ENCODE results near the gene BCAS3.

BCAS3 gene

DNA sequence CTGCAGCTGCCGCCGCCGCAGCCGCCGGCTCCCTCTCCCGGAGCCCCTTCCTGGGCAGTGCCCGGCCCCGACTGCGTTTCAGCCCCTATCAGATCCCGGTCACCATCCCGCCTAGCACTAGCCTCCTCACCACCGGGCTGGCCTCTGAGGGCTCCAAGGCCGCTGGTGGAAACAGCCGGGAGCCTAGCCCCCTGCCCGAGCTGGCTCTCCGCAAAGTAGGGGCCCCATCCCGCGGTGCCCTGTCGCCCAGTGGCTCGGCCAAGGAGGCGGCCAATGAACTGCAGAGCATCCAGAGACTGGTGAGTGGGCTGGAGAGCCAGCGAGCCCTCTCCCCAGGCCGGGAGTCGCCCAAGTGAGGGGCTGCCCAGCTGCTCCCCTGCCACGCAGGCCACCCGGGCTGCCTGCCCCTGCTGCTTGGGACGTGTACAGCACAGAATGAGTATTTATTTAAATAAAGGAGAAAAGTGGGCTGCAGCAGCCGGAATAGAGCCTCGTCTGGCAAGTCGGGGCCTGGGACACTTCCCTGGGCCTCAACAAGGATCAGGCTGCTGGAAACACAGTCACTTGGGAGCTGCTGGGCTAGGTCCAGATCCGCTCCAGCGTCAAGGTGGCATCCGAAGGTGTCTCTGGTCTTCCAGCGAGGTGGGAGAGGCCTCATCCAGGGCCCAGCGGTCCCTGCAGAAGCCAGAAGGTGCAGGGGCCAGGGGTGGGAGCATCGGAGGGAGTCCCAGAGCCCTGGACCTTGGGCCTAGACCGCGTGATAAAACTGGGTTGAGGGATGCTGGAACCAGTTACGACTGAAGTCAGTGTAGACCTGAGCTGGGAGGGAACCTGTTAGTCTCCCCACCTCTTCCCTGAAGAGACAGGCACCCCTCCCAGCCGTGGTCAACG, 730.7 kb downstream of the BCAS3 start:
- no peak for DNase-seq (ENCODE audit: low read depth in 2 of 2)

DNA sequence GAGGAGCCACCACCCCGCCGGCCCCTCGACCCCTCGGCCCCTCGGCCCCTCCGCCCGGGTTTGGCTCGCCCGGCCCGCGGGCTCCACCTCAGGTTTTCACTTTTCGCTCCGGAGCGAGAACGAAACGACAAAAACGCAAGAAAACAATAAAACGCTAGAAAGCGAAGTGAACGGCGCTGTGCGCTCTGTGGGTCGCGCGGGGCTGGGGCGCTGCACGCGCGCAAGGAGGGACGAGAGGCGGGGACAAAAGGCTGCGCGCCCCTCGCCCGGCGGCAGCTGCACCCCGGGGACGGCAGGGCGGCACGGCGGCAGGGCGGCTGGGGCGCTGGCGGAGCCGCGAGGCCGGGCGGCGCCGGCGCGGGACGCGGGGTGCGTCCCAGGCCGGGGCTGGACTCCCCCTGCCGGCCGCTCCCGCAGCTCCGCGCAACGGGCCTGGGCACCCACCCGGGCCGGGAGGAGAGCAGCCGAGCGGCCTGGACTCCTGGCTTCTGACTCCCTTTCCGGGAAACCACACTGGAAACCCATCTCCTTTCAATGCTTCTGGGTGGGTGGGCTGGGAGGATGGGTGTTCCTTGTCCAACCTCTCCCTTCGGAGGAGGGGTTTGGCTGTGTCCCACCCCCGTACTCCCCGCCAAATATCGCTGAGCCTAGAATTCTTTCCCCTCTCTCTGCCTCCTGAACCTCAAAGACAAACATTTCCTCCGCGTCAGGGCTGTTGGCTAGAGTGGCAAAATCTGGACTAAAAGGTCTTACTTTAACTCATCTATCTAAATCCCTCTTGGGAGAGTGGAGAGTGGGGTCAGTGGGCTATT, 731.9 kb downstream of the BCAS3 start:
- DNase-seq (ENCODE audit: low read depth in 2 of 2) = no peak

DNA sequence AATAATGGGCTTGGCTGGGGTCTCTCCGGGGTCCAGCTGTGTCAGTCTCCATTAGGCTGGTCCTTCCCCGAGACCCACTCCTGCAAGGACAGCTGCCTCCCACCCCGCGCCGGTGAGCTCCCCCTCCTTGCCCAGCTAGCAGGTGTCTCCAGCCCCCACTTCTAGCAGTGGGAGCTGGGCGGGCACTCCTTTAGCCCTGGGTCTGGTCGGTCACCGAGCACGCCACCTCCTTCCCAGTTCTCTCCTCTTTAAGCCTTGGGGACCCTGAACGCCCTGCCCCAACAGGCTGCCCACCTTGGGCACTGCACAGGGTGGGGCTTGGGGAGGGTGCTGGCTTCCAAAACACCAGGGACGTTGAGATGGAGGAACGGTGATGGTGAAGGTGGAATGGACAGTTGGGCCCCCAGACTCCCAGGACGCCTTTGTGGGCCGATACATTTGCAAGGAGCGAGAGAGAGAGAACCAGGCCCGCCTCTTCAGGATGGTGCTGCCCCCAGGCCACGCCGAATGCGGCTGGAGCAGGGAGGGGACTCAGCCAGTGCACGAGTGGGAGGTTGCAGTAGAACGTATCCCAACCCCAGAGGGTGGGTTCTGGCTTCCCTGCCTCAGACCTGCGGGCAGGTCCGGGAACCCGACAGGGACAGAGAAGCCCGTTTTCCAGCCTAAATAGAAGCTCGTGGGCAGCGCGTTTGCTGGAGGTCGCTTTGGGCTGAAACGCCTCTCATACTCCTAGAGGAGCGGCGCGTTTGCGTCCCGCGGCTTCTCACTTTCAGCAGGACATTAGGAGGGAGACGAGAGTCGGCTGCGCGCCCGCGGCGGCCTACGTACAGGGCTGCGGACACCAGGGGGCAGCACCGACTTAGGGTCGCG, 732.7 kb downstream of the BCAS3 start:
- peak; percentile 69 to 70 for DNase-seq (ENCODE audit: low read depth in 2 of 2)

DNA sequence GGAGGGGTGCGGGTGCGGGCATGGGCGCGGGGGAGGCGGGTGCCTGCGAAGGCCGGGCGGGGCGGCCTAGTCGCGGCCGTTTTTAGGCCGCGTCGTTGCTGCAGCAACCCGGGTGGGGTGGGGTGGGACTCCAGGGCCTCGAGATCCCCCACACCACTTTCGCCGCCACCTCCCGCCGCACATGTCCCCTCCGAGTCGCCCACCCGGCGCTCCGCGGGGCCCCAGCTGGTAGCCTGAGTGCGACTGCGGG, 733.3 kb downstream of the BCAS3 start:
- DNase-seq (ENCODE audit: low read depth in 2 of 2) = no peak

DNA sequence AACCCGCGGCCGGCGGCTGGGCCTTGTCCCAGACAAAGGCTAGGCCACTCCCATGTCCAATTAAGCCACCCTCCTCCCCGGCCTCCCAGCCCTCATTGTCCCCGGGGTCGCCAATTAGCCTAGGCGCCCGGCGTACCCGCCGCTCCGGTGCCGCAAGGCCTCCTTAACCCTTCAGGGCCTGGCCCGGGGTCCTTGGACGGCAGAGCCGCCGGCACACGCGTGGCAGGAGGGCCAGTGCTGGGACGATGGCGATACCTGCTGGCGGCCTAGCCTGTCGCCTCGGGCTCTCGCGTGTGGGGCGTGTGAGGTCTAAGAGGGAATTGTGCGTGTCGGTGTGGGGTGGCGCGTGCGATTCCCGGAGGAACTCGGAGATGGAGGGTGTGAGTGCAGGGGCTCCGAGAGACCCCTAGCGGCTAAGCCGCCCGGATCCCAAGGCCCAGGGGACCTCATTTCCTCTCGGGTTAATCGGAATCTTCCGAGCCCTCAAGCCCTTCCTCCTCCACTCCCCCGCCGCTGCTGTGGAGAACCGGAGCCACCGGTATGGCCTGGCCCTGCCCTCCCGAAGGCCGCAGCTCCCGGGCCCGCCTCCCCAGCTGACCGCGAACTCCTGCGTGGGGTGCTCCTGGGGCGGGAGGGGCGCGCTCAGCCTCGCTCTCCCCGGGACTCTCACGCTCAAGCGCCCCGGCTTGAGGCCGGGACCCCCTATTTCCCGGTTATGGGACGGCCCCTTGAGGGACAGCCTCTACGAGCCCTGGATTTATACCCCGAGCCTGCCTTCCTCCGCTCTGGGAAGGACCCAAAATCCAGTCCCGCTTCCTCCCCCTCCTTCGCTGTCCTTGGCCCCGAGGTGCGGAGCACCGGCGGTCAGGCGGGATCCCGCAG, 733.9 kb downstream of the BCAS3 start:
- no peak for DNase-seq (ENCODE audit: low read depth in 2 of 2)

DNA sequence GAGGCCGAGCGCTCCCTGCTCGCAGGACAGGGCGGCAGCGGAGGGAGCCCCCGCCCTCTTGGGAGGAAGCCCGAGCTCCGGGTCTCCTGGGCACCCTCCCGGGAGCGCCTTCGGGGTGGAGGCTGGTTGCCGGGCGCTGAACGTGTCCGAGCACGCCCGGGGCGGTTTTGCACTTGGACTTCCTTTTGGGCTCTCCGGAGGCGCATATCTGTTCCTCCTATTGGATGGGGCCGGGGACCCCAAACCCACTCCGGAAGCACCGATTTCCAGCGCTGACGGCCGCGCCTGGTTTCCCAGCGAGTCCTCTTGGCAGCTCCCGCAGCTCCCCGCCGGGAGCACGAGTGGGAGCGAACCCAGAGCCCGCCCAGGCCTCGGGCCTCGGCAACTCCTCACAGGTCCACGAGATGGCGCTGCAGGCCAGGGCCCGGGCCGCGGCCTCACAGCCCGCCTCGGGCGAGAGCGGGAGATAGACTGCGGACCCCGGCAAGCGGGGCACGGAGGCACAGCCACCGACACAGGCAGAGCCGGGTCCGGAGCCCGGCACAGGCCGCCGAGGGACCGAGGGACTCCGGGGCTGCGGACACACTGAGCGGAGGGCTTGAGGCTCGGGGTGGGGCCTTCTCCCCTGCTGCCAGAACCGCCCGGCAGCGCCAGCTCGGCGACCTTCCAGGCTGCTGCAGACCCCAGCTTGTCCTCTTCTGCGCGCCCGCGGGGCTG, 734.6 kb downstream of the BCAS3 start:
- peak; percentile 71 to 76 for DNase-seq (ENCODE audit: low read depth in 2 of 2)

DNA sequence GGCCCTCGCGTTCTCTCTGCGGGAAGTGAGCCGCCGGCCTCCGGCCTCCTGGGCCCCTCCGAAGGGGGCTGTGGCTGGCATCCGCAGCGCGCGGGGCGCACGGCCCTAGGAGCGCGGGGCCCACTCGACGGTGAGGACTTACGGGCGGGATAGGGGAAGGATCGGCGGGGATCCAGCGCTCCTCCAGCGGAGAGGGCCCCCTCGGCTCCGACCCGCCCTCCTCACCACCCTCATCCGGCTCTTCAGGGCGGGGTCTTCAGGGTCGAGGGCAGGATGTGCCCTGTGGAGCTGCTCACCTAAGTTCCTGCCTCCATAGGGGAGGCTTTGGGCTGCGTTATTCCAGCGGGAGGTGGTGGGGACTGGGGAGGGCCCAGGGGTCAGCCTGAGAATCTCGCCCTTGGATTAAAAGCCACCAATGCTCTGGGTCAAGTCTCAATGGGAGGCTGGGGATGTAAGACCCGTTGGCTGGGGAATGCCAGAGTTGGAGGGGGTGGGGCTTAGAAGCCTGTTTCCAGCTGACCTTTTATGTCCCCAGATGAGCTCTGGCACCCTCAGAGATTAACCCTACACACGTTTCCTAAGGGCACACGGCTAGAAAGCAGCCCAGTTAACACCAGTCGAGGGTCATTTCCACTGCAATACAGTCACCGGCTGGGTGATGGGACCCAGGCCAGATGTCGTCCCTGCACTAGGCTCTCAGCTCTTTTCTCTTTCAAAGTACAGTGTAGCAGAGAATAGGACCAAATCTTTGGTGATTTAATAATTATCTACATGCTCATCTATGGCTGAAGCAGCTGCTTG, 735.4 kb downstream of the BCAS3 start:
- no peak for DNase-seq (ENCODE audit: low read depth in 2 of 2)

DNA sequence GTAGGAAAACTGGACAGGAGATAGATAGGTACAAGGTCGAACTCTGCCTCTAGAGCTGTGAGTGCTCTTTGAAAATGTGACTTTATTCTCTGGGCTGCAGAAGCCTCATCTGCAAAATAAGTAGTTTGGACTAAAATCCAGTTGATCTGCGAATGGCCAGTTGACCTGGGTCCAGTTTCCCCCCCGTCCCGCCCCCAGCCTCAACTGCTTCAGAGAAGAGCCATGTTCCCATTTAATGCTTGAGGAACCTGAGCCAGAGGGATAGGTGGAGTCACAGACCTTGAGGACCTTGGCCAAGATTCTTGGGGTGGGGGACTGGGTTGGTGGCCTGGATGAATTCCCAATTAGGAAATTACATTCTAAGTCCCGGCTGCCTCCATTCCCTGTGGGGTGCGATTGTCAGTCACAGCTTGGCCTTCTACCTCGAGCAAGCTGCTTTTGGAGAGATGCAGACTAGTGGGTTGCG, 736.0 kb downstream of the BCAS3 start:
- no peak for DNase-seq (ENCODE audit: low read depth in 2 of 2)

DNA sequence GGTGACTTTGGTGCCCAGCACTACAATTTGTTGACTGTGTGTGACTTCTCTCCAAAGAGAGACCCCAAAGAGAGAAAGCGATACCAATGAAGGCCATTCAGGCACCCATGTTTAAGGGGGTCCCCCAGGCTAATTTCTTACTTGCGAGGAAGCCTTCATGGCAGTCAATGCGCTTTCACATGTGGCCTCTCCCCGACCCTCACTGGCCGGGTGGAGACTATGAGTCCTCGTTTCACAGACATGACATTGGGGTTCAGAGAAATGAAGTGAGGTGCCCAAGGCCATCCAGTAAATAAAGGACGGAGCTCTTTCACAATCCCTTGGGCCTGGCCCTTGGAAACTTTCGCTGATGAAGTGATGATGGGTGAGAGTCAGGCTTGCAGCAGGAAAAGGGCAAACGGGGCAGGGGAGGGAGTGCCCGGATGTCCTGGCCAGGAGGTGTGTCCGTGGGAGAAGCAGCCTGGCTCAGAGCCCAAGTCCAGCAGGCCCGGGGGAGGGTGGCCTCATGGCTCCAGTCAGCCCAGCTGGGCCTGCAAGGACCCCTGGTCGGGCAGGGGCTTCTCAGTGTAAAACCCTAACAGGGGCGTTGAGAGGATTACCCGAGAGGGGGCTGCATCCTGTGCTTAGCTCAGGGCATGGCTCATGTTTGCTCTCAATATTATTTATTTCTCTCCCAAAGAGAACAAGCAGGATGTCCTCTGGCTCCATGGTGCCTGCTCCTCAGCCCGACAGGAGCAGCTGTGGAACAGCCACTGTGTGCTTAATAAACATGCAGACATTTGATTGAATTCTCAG, 736.7 kb downstream of the BCAS3 start:
- DNase-seq (ENCODE audit: low read depth in 2 of 2) = no peak

DNA sequence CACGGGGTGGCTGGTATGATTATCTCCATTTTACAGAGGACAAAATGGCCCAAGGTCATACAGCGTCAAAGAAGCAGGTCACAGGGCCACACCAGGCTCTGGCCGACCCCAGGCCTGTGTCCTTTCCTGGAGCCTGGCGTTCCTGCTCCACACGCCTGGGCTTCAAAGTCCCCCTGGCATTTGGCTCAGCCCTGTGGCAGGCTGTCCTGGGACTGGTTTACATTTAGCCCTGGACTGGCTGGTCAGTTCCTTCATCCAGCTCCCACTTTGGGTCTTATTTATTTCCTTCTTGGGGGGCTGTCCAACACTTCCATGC, 737.2 kb downstream of the BCAS3 start:
- no peak for DNase-seq (ENCODE audit: low read depth in 2 of 2)

DNA sequence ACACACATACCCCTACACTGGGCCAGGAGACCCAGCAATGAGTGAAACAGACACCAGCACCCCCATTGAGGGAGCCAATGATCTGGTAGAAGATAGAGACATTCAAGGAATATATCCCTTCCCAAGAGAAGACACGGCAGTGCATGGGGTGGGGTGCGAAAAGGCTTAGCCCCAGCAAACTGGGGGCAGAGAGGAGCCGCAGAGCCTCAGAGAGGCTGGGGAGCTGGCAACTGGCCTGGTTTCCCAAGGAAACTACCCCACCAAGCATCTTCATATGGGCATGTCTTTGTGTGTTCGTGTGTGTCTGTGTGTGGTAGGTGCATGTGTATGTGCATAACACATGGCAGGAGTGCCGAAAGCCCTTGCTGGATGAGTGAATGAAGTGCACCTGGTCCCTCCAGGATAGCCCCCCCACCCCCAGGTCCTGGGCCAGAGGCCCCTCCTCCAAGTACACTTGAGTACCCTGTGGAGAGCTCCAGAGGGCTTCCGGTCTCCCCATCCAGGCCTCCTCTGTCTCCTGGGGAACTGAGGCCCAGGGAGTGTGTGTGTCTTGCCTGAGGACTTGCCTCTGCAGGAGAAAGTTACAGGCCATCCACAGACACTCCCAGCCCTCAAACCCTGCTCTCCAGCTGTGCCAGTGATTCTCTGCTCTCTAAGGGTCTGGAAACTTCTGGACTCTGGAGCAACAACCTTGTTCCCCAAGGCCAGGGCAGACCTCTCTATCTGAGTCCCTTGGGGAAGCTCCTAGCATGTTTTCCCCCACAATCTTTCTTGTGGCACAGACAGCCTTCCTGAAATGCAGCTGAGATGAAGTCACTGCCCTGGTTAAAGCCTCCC, 737.9 kb downstream of the BCAS3 start:
- DNase-seq (ENCODE audit: low read depth in 2 of 2) = no peak

DNA sequence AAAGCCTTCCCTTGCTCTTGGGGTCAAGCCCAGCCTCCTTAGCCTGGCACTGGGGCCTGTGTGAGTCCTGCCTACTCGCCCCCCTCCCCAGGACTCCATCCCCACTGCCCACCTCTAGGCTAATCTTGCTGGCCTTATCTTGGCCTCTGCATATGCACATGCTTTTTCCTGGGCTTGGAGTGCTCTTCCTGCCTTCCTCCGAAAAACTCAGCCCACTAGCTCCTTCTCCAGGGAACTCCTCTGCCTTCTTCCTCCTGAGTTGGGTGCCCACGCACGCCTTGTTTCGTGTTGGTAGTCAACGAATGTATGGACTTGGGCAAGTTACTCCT, 738.5 kb downstream of the BCAS3 start:
- no peak for DNase-seq (ENCODE audit: low read depth in 2 of 2)

DNA sequence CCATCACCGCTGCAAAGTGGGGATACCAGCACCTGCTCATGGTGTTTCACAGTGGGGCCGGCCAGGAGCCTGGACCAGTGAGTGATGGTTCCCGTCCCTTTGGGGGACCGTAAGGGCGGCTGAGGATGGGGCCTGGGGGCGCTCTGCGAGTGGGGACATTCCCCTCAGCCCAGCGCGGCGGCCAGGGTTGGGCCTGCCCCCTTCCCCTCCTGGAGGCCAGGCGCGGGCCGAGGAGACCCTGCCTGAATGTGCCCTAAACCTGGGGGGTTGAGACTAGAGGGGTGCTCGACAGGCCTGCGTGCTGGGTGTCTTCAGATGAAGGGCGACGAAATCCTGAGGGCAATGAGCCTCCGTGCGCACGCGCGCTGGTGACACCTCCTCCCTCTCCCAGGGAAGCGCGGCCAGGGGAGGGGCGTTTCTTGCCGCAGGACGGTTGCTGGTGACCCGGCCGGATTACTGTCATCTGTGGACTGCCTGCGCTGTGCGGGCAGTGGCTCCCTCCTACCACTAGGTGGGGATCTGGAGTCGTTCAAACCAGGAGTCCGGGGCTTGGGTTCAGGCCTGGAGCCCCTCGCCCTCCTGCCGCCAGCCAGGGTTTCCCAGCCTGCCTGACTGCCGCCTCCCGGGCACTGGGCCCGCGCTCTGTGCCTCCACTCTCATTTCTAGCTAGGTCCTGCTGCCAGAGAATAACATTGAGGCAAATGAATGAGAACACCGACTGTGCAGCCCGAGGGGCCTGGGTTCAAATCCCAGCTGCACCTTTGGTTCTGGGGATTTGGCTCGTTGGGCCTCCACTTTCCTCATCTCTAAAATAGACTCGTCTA, 739.1 kb downstream of the BCAS3 start:
- peak; percentile 44 to 48 for DNase-seq (ENCODE audit: low read depth in 2 of 2)

DNA sequence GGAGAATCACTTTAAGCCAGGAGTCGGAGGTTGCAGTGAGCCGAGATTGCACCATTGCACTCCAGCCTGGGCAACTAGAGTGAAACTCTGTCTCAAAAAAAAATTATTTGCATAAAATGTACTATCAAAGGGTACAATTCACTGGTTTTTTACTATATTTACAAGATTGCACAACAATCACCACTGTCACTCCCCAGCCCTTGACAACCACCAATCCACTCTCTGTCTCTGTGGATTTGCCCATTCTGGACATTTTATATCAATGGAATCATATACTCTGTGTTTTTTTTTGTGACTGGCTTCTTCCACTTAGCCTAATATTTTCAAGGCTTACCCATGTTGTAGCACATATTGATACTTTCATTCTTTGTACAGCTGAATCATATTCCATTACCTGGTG, 740.8 kb downstream of the BCAS3 start:
- DNase-seq (ENCODE audit: low read depth in 2 of 2) = no peak

DNA sequence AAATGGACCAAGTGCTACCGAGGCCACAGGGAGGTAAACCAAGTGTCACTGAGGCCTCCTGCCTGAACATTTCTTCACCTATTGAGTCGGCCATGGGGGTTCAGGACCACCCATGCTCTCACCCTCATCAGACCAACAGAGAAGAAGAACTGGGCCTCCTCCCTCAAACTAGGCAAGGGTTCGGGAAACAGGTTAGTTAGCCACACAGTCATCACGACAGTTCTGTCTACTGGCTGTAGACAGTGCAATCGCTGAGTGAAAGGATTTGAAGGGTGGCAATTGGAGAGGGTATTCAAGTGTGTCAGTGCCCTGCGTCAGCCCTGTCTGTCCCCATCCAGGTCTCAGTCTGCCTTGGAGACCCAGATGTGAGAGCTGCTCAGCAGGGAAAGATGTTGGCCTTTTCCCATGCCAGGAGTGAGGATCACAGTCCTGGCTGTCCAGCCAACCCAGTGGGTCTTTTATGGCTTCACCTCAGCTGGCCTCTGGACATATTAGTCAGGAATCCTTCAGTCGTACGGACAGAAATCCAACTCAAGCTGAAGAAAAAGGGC, 741.9 kb downstream of the BCAS3 start:
- no peak for DNase-seq (ENCODE audit: low read depth in 2 of 2)

DNA sequence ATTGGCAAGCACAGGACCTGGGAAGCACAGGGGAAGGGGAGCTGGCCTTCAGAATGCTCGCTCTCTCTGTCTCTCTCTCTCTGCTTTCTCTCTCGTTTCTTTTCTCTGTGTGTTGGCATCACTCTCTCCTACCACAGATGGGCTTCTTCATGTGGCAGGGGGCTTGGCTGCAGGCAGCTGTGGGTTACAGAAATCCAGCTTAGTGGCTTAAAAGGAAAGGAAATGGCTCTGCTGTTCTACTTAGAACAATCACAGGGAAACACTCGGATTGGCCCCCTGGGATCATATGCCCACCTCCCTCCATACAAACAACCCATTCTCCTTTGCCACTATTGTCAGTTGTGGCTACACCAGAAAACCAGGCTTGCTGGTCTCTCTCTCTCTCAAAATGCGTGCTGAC, 742.4 kb downstream of the BCAS3 start:
- DNase-seq (ENCODE audit: low read depth in 2 of 2) = no peak

DNA sequence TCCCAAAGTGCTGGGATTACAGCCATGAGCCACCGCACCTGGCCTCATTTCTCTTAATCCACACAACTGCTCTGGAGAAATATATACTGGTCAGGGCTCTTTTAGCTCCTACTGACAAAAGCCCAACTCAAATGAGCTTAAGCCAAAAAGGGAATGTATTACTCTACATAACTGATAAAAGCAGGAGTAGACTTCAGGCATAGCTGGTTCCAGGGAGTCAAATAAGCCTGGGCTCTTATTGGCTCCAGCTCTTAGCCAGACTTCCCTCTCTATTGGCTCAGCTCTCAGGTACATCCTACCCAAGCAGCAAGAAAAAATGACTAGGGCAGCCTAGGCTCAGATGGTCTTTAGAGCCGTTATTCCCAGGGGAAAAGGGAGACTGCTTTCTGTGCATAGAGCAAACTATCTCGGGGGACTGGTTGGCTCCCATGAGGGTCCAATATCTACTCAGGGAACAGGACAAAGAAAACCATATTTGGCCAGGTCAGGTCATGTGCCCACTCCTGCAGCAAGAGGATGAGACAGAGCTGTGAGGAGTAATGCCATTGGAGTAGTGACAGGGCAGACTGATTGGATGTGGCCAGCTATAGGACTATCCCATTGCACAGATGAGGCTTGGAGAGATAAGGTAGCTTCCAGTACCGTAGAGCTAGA, 743.2 kb downstream of the BCAS3 start:
- DNase-seq (ENCODE audit: low read depth in 2 of 2) = no peak
